CD14-positive monocyte (primary cell): Measurements from ENCODE around the gene MAFG. TPM values are rescaled to one million over a fixed set of nuclear protein-coding genes. Genes with fewer than 3 reads are reported as not detected.

Experiments used
- DNase-seq, 3 donors: peaks; one replicate each; pipeline ENCODE4 v3.0.0-alpha.2; 2011 to 2022
- H2AFZ ChIP-seq: 2 replicates; pipeline ENCODE4 v1.6.0; 2012; ENCODE audit warnings: mild to moderate bottlenecking, low read depth, low read length, inconsistent platforms; ENCODE audit not compliant: insufficient read depth, poor library complexity, severe bottlenecking
- H3K27ac ChIP-seq, 2 donors: 1 replicate in 1 of 2; 2 replicates in 1 of 2; pipeline ENCODE4 v1.5.1; 2012 to 2013; ENCODE audit warnings: low read length in 2 of 2, control low read depth in 1 of 2, inconsistent platforms in 1 of 2, low read depth in 1 of 2, mild to moderate bottlenecking in 1 of 2
- H3K27me3 ChIP-seq, 2 donors: one replicate each; pipeline versions ENCODE4 v1.6.0 to v1.6.1; 2011 to 2013; ENCODE audit warnings: low read length in 2 of 2; ENCODE audit not compliant: control insufficient read depth in 2 of 2, insufficient read depth in 2 of 2
- H3K36me3 ChIP-seq, 2 donors: replicated peaks in 1 of 2; 1 replicate in 1 of 2; 2 replicates in 1 of 2; pipeline versions ENCODE4 v1.5.1 to v1.6.1; 2012 to 2013; ENCODE audit warnings: low read length in 2 of 2, control low read depth in 1 of 2, inconsistent platforms in 1 of 2, mild to moderate bottlenecking in 1 of 2; ENCODE audit not compliant: insufficient read depth in 2 of 2, control insufficient read depth in 1 of 2
- H3K4me1 ChIP-seq, 2 donors: 1 replicate in 1 of 2; 2 replicates in 1 of 2; pipeline versions ENCODE4 v1.5.1 to v1.6.1; 2012 to 2013; ENCODE audit warnings: low read length in 2 of 2, control low read depth in 1 of 2, inconsistent platforms in 1 of 2, mild to moderate bottlenecking in 1 of 2, moderate library complexity in 1 of 2; ENCODE audit not compliant: insufficient read depth in 2 of 2, control insufficient read depth in 1 of 2
- H3K4me2 ChIP-seq: replicated peaks from 2 replicates; pipeline ENCODE3; 2012; ENCODE audit warnings: low read length, moderate library complexity, mild to moderate bottlenecking; ENCODE audit not compliant: poor library complexity, severe bottlenecking; ENCODE audit errors: extremely low read depth
- H3K4me3 ChIP-seq, 3 experiments: fragments of 200-600 bp in 1 of 3; sonication (generic) in 1 of 3; replicated peaks in 1 of 3; 1 replicate in 2 of 3; 2 replicates in 1 of 3; pipeline ENCODE4 v1.5.1; 2011 to 2013; ENCODE audit warnings: low read length in 3 of 3, mild to moderate bottlenecking in 3 of 3, control low read depth in 2 of 3, low read depth in 2 of 3, inconsistent platforms in 1 of 3, moderate library complexity in 1 of 3
- H3K79me2 ChIP-seq: 2 replicates; pipeline ENCODE4 v1.6.0; 2012; ENCODE audit warnings: mild to moderate bottlenecking, control low read depth, inconsistent platforms, low read length, moderate library complexity; ENCODE audit not compliant: insufficient read depth
- H3K9ac ChIP-seq: 2 replicates; pipeline ENCODE4 v1.6.0; 2017; ENCODE audit warnings: low read length, mild to moderate bottlenecking; ENCODE audit not compliant: insufficient read depth, poor library complexity, severe bottlenecking
- H3K9me3 ChIP-seq, 2 donors: replicated peaks in 1 of 2; 1 replicate in 1 of 2; 2 replicates in 1 of 2; pipeline versions ENCODE4 v1.5.1 to v1.6.1; 2012 to 2013; ENCODE audit warnings: low read length in 2 of 2, control low read depth in 1 of 2; ENCODE audit not compliant: control insufficient read depth in 1 of 2, insufficient read depth in 1 of 2
- H4K20me1 ChIP-seq: 2 replicates; pipeline ENCODE4 v1.6.0; 2012; ENCODE audit warnings: mild to moderate bottlenecking, low read length, control low read depth, moderate library complexity; ENCODE audit not compliant: insufficient read depth
- H3K27ac Mint-ChIP-seq, 7 donors: one replicate each; pipeline ENCODE4 v1.8.0; 2020; ENCODE audit warnings: mild to moderate bottlenecking in 7 of 7, mixed read lengths in 7 of 7, moderate library complexity in 6 of 7, inconsistent platforms in 2 of 7
- H3K27me3 Mint-ChIP-seq, 3 donors: one replicate each; pipeline ENCODE4 v1.8.0; 2021 to 2022; ENCODE audit warnings: low read depth in 3 of 3, mild to moderate bottlenecking in 3 of 3, mixed read lengths in 3 of 3, moderate library complexity in 3 of 3, inconsistent platforms in 1 of 3
- H3K36me3 Mint-ChIP-seq, 2 donors: one replicate each; pipeline ENCODE4 v1.8.0; 2020; ENCODE audit warnings: mixed read lengths in 2 of 2, inconsistent platforms in 1 of 2, mild to moderate bottlenecking in 1 of 2
- H3K4me1 Mint-ChIP-seq: one replicate; pipeline ENCODE4 v1.8.0; 2020; ENCODE audit warnings: mild to moderate bottlenecking, mixed read lengths
- H3K4me3 Mint-ChIP-seq, 2 donors: one replicate each; pipeline ENCODE4 v1.8.0; 2020; ENCODE audit warnings: mild to moderate bottlenecking in 2 of 2, mixed read lengths in 2 of 2, moderate library complexity in 1 of 2
- H3K9me3 Mint-ChIP-seq, 7 donors: one replicate each; pipeline ENCODE4 v1.8.0; 2020 to 2022; ENCODE audit warnings: mixed read lengths in 7 of 7, mild to moderate bottlenecking in 6 of 7, moderate library complexity in 6 of 7, inconsistent platforms in 2 of 7
- CTCF ChIP-seq: fragments of 200-600 bp; IDR thresholded peaks from one replicate; pipeline ENCODE4 v1.8.0; 2022; ENCODE audit warnings: antibody characterized with exemption, mild to moderate bottlenecking
- WGBS: methylation state at CpG from one replicate; pipeline ENCODE4 v1.1.5; 2013; ENCODE audit warnings: missing lambda C conversion rate; ENCODE audit not compliant: insufficient coverage; 5-methylcytosine and 5-hydroxymethylcytosine counted together
- intact Hi-C, 2 donors: fragments of 100-400 bp; cut with micrococcal nuclease; formaldehyde crosslinking; loops; one replicate each; pipeline versions ENCODE4 v1.15.0 to v1.15.1; 2023
- polyA plus RNA-seq, 3 donors: library from polyadenylated mRNA; depleted of rRNA in 1 of 3; unstranded in 2 of 3; stranded (reverse) in 1 of 3; fragments of 300-500 nt in 2 of 3; fragments of >200 nt in 1 of 3; fragmentation: Illumina TruSeq in 2 of 3; gene quantifications; 1 replicate in 2 of 3; 2 replicates in 1 of 3; pipeline ENCODE4 v1.2.3, GENCODE V29; 2012 to 2021

Gene MAFG
- polyA plus RNA-seq, 3 donors, result 7.4 to 66.0 (median 7.6) TPM

GRCh38 chr17:81884520-81884919 is 43.0 kb downstream of the MAFG start:
- Histone ChIP-seq H3K27me3 (no peaks in the 10 kb centered on the region), H3K4me3 (no peak overlapping the region), H3K79me2 (peaks cover 32% of the 10 kb centered on the region), H3K27ac (peak overlapping the region in 1 of 2 donors; percentile 2), H3K36me3 (peaks cover 67 to 84% of the 10 kb centered on the region in 2 donors), H4K20me1 (peaks cover 35% of the 10 kb centered on the region), H3K9ac (no peak overlapping the region), H3K9me3 (no peaks in the 10 kb centered on the region), H3K4me1 (no peaks in the 10 kb centered on the region), H2AFZ (no peak overlapping the region), H3K4me2 (no peak overlapping the region)
- H3K4me3 Mint-ChIP-seq, result no peak overlapping the region
- H3K9me3 Mint-ChIP-seq, result no peaks in the 10 kb centered on the region
- TF ChIP-seq CTCF, result no peak
- H3K27ac Mint-ChIP-seq, result peak overlapping the region in 5 of 7 donors; percentile 25 to 83 (median 43)
- peaks cover 58 to 94% of the 10 kb centered on the region in 2 donors for H3K36me3 Mint-ChIP-seq
- H3K4me1 Mint-ChIP-seq, result no peaks in the 10 kb centered on the region
- peaks cover 0 to 3% (median 0%) of the 10 kb centered on the region in 3 donors for H3K27me3 Mint-ChIP-seq
- intact Hi-C loops, result no loop called here
- no peak for DNase-seq
- WGBS, result 87% methylated on average over 11 of the region's 11 CpGs

- H3K9ac ChIP-seq, result no peak overlapping the region
- no peak overlapping the region for H3K27ac ChIP-seq
- H3K27me3 ChIP-seq, result no peaks in the 10 kb centered on the region
- H3K36me3 ChIP-seq, result peaks cover 29 to 49% of the 10 kb centered on the region in 2 donors
- no peak overlapping the region for H3K4me3 ChIP-seq
- intact Hi-C loops, result no loop called here
- H3K36me3 Mint-ChIP-seq, result peaks cover 32 to 64% of the 10 kb centered on the region in 2 donors
- no peaks in the 10 kb centered on the region for H3K9me3 ChIP-seq
- no peaks in the 10 kb centered on the region for H3K4me1 Mint-ChIP-seq
- no peak for DNase-seq
- H3K4me1 ChIP-seq, result no peaks in the 10 kb centered on the region
- H3K27me3 Mint-ChIP-seq, result peaks cover 0 to 4% (median 1%) of the 10 kb centered on the region in 3 donors
- H4K20me1 ChIP-seq, result peaks cover 1% of the 10 kb centered on the region
- peak overlapping the region in 1 of 7 donors; percentile 22 for H3K27ac Mint-ChIP-seq
- TF ChIP-seq CTCF, result no peak
- no peaks in the 10 kb centered on the region for H3K9me3 Mint-ChIP-seq
- H2AFZ ChIP-seq, result no peak overlapping the region
- H3K79me2 ChIP-seq, result no peaks in the 10 kb centered on the region
- no peak overlapping the region for H3K4me3 Mint-ChIP-seq
- WGBS, result 89% methylated on average over 4 of the region's 5 CpGs
- no peak overlapping the region for H3K4me2 ChIP-seq
Measured at GRCh38 chr17:81879121-81879520, 48.4 kb downstream of the MAFG start.
